HepG2 (cell line): Measurements from ENCODE around the gene NOC2L. TPM values are rescaled to one million over a fixed set of nuclear protein-coding genes. Genes with fewer than 3 reads are reported as not detected.

Experiments used
- ARNT ChIP-seq: fragments of 450-650 bp; IDR thresholded peaks from 2 replicates; pipeline ENCODE4 v1.6.1; 2017
- ATF4 ChIP-seq, 2 experiments: fragments of 450-650 bp in 1 of 2; sonication (generic) in 1 of 2; formaldehyde crosslinking; IDR thresholded peaks; 2 replicates each; pipeline versions ENCODE4 v1.5.0 to v1.8.0; 2020 to 2022; ENCODE audit warnings: mild to moderate bottlenecking in 1 of 2, missing genetic modification reagents in 1 of 2
- ESRRA ChIP-seq: sonication (generic); formaldehyde crosslinking; IDR thresholded peaks from 2 replicates; pipeline ENCODE4 v1.5.1; 2020; ENCODE audit warnings: mild to moderate bottlenecking, low read depth, missing genetic modification reagents
- HMGXB4 ChIP-seq, 2 experiments: sonication (generic) in 1 of 2; formaldehyde crosslinking in 1 of 2; IDR thresholded peaks; 2 replicates each; pipeline versions ENCODE4 v1.4.0 to v1.6.1; 2018 to 2020; ENCODE audit warnings: missing genetic modification reagents in 2 of 2, borderline replicate concordance in 1 of 2, low read depth in 1 of 2, mild to moderate bottlenecking in 1 of 2, missing biosample characterization in 1 of 2
- HOXA7 ChIP-seq: sonication (generic); formaldehyde crosslinking; IDR thresholded peaks from 2 replicates; pipeline ENCODE4 v1.8.1; 2022; ENCODE audit warnings: mild to moderate bottlenecking, missing genetic modification reagents, moderate library complexity
- IRF1 ChIP-seq: sonication (generic); formaldehyde crosslinking; IDR thresholded peaks from 2 replicates; pipeline ENCODE4 v1.4.0; 2020; ENCODE audit warnings: low read depth, mild to moderate bottlenecking, missing genetic modification reagents
- IRX3 ChIP-seq: sonication (generic); formaldehyde crosslinking; IDR thresholded peaks from 2 replicates; pipeline ENCODE4 v1.8.1; 2023; ENCODE audit warnings: mild to moderate bottlenecking, low read depth, missing genetic modification reagents, borderline replicate concordance
- NCOA5 ChIP-seq: sonication (generic); formaldehyde crosslinking; IDR thresholded peaks from 2 replicates; pipeline ENCODE4 v1.4.0; 2020; ENCODE audit warnings: missing genetic modification reagents
- NR0B2 ChIP-seq: sonication (generic); formaldehyde crosslinking; IDR thresholded peaks from 2 replicates; pipeline ENCODE4 v1.4.0; 2020; ENCODE audit warnings: mild to moderate bottlenecking, missing genetic modification reagents
- PLRG1 ChIP-seq: fragments of 450-650 bp; conservative IDR thresholded peaks from 2 replicates; pipeline ENCODE4 v1.6.1; 2016
- PREB ChIP-seq: sonication (generic); formaldehyde crosslinking; IDR thresholded peaks from 2 replicates; pipeline ENCODE4 v1.4.0; 2020; ENCODE audit warnings: missing genetic modification reagents
- RBM39 ChIP-seq: fragments of 200-400 bp; formaldehyde crosslinking; IDR thresholded peaks from one replicate; pipeline ENCODE4 v1.6.1; 2018; ENCODE audit warnings: antibody characterized with exemption, mild to moderate bottlenecking, low read depth, low read length; ENCODE audit not compliant: poor library complexity, severe bottlenecking
- STAG1 ChIP-seq: sonication (generic); formaldehyde crosslinking; IDR thresholded peaks from 2 replicates; pipeline ENCODE4 v1.4.0; 2020; ENCODE audit warnings: missing genetic modification reagents
- TBL1XR1 ChIP-seq: fragments of 150-350 bp; IDR thresholded peaks from 2 replicates; pipeline ENCODE4 v1.6.1; 2014; ENCODE audit warnings: borderline replicate concordance, low read length; ENCODE audit not compliant: partially characterized antibody
- THAP11 ChIP-seq: IDR thresholded peaks from 2 replicates; pipeline ENCODE4 v1.6.1; 2016; ENCODE audit warnings: missing biosample characterization, missing genetic modification reagents
- TMF1 ChIP-seq: sonication (generic); formaldehyde crosslinking; IDR thresholded peaks from 2 replicates; pipeline ENCODE4 v1.8.1; 2022; ENCODE audit warnings: low read depth, missing genetic modification reagents
- ZFX ChIP-seq: sonication (generic); formaldehyde crosslinking; IDR thresholded peaks from 2 replicates; pipeline ENCODE4 v1.4.0; 2020; ENCODE audit warnings: mild to moderate bottlenecking, low read depth, missing genetic modification reagents, moderate library complexity
- ZNF180 ChIP-seq: sonication (generic); formaldehyde crosslinking; IDR thresholded peaks from 2 replicates; pipeline ENCODE4 v1.4.0; 2020; ENCODE audit warnings: low read depth, missing genetic modification reagents, borderline replicate concordance
- ZNF607 ChIP-seq: sonication (generic); formaldehyde crosslinking; IDR thresholded peaks from 2 replicates; pipeline ENCODE4 v1.5.1; 2020; ENCODE audit warnings: missing genetic modification reagents, mild to moderate bottlenecking, borderline replicate concordance
- ZNF746 ChIP-seq: sonication (generic); formaldehyde crosslinking; IDR thresholded peaks from 2 replicates; pipeline ENCODE4 v1.8.0; 2022; ENCODE audit warnings: mild to moderate bottlenecking, missing genetic modification reagents
- ZNF782 ChIP-seq: sonication (generic); formaldehyde crosslinking; IDR thresholded peaks from 2 replicates; pipeline ENCODE4 v1.4.0; 2020; ENCODE audit warnings: missing genetic modification reagents, mild to moderate bottlenecking, borderline replicate concordance
- ZNF841 ChIP-seq: sonication (generic); formaldehyde crosslinking; IDR thresholded peaks from 2 replicates; pipeline ENCODE4 v1.8.1; 2023; ENCODE audit warnings: missing genetic modification reagents, borderline replicate concordance
- polyA plus RNA-seq, 8 experiments: library from polyadenylated mRNA; depleted of rRNA in 3 of 8; stranded (reverse) in 7 of 8; unstranded in 1 of 8; fragments of >200 nt; fragmentation: Illumina TruSeq in 4 of 8; extraction: Trizol in 4 of 8; gene quantifications; 2 replicates each; pipeline versions ENCODE4 v1.2.1 to v1.2.3, GENCODE V29; 2011 to 2016; ENCODE audit warnings: low read depth in 4 of 8, missing spikeins in 1 of 8, mixed read lengths in 1 of 8; ENCODE audit not compliant: insufficient read depth in 1 of 8
- total RNA-seq, 5 experiments: library from RNA; depleted of rRNA; stranded (reverse); fragments of >200 nt; fragmentation: Illumina TruSeq; extraction: Trizol; gene quantifications; 2 replicates each; pipeline ENCODE4 v1.2.3, GENCODE V29; 2016; ENCODE audit warnings: low read depth in 1 of 5

The NOC2L gene
- total and polyA plus RNA-seq, 2 of the 13 experiments (the other 11 are each of a cell fraction or from before 2014, with no cell fraction given): 32.0 to 103 TPM

- TF ChIP-seq HMGXB4 (CRISPR knock-in tag; IDR thresholded peaks at IDR 0.05; ENCODE audit: borderline replicate concordance in 1 of 2, low read depth in 1 of 2) (peak; percentile 79 to 91), ZNF782 (CRISPR knock-in tag) (peak; percentile 73; the same call in 1 of the 2 replicates), PREB (peak; percentile 52; the same call in 1 of the 2 replicates), ZFX (peak; percentile 94), IRX3 (CRISPR knock-in tag) (no peak; the same call in 1 of the 2 replicates), TBL1XR1 (no peak), IRF1 (CRISPR knock-in tag) (no peak), PLRG1 (no peak), ATF4 (CRISPR knock-in tag; IDR thresholded peaks at IDR 0.05) (peak in 1 of 2 experiments; percentile 89; a peak in 2 of 4 replicates), HOXA7 (CRISPR knock-in tag) (no peak), NCOA5 (CRISPR knock-in tag) (0 out of 2 replicates have a peak, but pooled peaks have one; percentile 14), ZNF841 (CRISPR knock-in tag) (no peak), ZNF607 (CRISPR knock-in tag) (peak; percentile 75), ZNF746 (CRISPR knock-in tag) (peak; percentile 56; the same call in 1 of the 2 replicates), ESRRA (CRISPR knock-in tag) (peak; percentile 62; the same call in 1 of the 2 replicates), THAP11 (CRISPR knock-in tag) (peak; percentile 73), NR0B2 (CRISPR knock-in tag) (no peak; the same call in 1 of the 2 replicates), TMF1 (CRISPR knock-in tag) (no peak; the same call in none of the 2 replicates), ZNF180 (peak; percentile 88; the same call in 1 of the 2 replicates), RBM39 (no peak), ARNT (no peak), STAG1 (CRISPR knock-in tag) (0 out of 2 replicates have a peak, but pooled peaks have one; percentile 9)
These were observed 41.5 kb upstream of the NOC2L start (continued) for GRCh38 chr1:1000357-1001056.
